ENCODE data around the gene GOLPH3. TPM values are rescaled to one million over a fixed set of nuclear protein-coding genes. Genes with fewer than 3 reads are reported as not detected.

Gene GOLPH3
- 50.1 TPM for total RNA-seq

GRCh38 chr5:32174011-32174870, at the start of gene GOLPH3:
TSS of gene GOLPH3 (minus strand) at chr5:32174319. CDS start at chr5:32174034, 285 bp downstream.

Small RNAs within 50 kb of the gene (small RNA-seq; reads per million reads assigned to genes)
- not detected for gene RF00019 (ENCODE audit: low replicate concordance)

Other genes starting within 250 kb of the GOLPH3 start
- 28.8 TPM for gene MTMR12, start 138.6 kb upstream of the GOLPH3 start, total RNA-seq